Breast epithelium (tissue), 3 donors: Measurements from ENCODE around the gene ZNF383. TPM values are rescaled to one million over a fixed set of nuclear protein-coding genes. Genes with fewer than 3 reads are reported as not detected.

Experiments used
- total RNA-seq, 3 donors: library from RNA; depleted of rRNA; stranded (reverse); fragments of >200 nt; gene quantifications; one replicate each; pipeline ENCODE4 v1.1.0, GENCODE V29; 2016

Gene ZNF383
- total RNA-seq, 3 donors from 2014 or later: 7.2 to 15.8 (median 10.5) TPM

Other genes starting within 250 kb of the ZNF383 start
- gene ZNF420, start 139.8 kb upstream of the ZNF383 start, total RNA-seq: 10 to 100 TPM in 2 of 3 donors, 1 to 10 TPM in 1; 5.1 to 19.2 (median 17.4) TPM
- gene ZNF585A, start 45.5 kb upstream of the ZNF383 start, total RNA-seq: 10 to 100 TPM in 2 of 3 donors, 1 to 10 TPM in 1; 6.1 to 15.1 (median 15.1) TPM
- 10 to 100 TPM; 17.4 to 28.5 (median 23.0) TPM for gene ZNF585B, start 7.7 kb upstream of the ZNF383 start, total RNA-seq
- 10 to 100 TPM in 1 of 3 donors, 1 to 10 TPM in 2; 6.7 to 14.2 (median 9.5) TPM for gene ZNF527, start 152.9 kb downstream of the ZNF383 start, total RNA-seq
- gene ZNF569, start 249.2 kb downstream of the ZNF383 start, total RNA-seq: 1 to 10 TPM; 6.9 to 9.1 (median 8.2) TPM